SU-DHL-6 (cell line): Measurements from ENCODE around the gene PTPRN2.

Source experiments
- EZH2phosphoT487 ChIP-seq: fragments of 200-600 bp; sonication (generic), shearing (Covaris generic); conservative IDR thresholded peaks from 2 replicates; pipeline ENCODE4 v1.6.1; 2018; ENCODE audit warnings: mild to moderate bottlenecking, antibody characterized with exemption, low read length, moderate library complexity, mixed read lengths
- TF ChIP-seq, protein P1 (sequence below): fragments of 200-600 bp; sonication (generic); IDR thresholded peaks from one replicate; pipeline ENCODE4 v1.5.1; 2017; ENCODE audit warnings: antibody characterized with exemption, mild to moderate bottlenecking, low read length, moderate library complexity; ENCODE audit not compliant: insufficient read depth, poor library complexity, severe bottlenecking

DNA sequence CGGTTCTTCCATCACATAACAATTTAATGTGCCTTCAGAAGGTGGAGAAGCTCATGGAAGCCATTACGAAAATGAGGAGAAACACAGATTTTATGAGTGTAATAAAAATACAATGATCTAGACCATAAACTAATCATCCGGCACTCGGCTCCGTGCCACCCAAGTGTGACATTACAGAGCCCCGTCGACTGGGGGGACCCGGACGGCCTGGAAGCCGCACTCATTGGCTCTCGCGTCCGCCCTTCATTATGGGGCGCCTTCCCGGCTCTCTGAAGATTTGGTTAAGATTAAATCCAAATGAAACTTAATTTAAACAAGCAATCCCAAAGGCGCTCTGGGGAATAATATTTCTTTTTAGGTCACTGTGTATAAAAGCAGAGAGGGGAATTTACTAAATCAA lies 1008.2 kb downstream of the PTPRN2 start:
- TF ChIP-seq, protein P1, sequence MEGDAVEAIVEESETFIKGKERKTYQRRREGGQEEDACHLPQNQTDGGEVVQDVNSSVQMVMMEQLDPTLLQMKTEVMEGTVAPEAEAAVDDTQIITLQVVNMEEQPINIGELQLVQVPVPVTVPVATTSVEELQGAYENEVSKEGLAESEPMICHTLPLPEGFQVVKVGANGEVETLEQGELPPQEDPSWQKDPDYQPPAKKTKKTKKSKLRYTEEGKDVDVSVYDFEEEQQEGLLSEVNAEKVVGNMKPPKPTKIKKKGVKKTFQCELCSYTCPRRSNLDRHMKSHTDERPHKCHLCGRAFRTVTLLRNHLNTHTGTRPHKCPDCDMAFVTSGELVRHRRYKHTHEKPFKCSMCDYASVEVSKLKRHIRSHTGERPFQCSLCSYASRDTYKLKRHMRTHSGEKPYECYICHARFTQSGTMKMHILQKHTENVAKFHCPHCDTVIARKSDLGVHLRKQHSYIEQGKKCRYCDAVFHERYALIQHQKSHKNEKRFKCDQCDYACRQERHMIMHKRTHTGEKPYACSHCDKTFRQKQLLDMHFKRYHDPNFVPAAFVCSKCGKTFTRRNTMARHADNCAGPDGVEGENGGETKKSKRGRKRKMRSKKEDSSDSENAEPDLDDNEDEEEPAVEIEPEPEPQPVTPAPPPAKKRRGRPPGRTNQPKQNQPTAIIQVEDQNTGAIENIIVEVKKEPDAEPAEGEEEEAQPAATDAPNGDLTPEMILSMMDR = no peak
- TF ChIP-seq EZH2phosphoT487 = no peak
